Kidney (tissue), 22 donors: ENCODE data around the gene TRIM8. TPM values are rescaled to one million over a fixed set of nuclear protein-coding genes. Genes with fewer than 3 reads are reported as not detected.

Experiments
- DNase-seq, 5 donors: peaks; one replicate each; pipeline ENCODE4 v3.0.0-alpha.2; 2013 to 2020
- FAIRE-seq: peaks from 2 replicates; lab custom pipeline; 2012; peaks lifted over from hg19 to GRCh38; lab: Jason Lieb, UNC
- H3K27ac ChIP-seq, 2 donors: one replicate each; pipeline ENCODE4 v1.7.0; 2013; ENCODE audit warnings: low read depth in 2 of 2, low read length in 2 of 2, inconsistent platforms in 1 of 2
- H3K27me3 ChIP-seq: one replicate; pipeline ENCODE4 v1.7.1; 2013; ENCODE audit warnings: low read length, inconsistent platforms; ENCODE audit not compliant: control insufficient read depth, insufficient read depth
- H3K36me3 ChIP-seq, 3 donors: one replicate each; pipeline versions ENCODE4 v1.7.0 to v1.7.1; 2013; ENCODE audit warnings: low read length in 3 of 3, control low read depth in 1 of 3, inconsistent platforms in 1 of 3; ENCODE audit not compliant: insufficient read depth in 3 of 3, control insufficient read depth in 2 of 3
- H3K4me1 ChIP-seq, 3 donors: one replicate each; pipeline versions ENCODE4 v1.7.0 to v1.7.1; 2013; ENCODE audit warnings: low read length in 3 of 3, inconsistent platforms in 1 of 3, low read depth in 1 of 3; ENCODE audit not compliant: control insufficient read depth in 2 of 3, insufficient read depth in 2 of 3
- H3K4me3 ChIP-seq, 3 donors: one replicate each; pipeline versions ENCODE4 v1.7.0 to v1.8.1; 2013; ENCODE audit warnings: low read length in 3 of 3, control low read depth in 1 of 3, inconsistent platforms in 1 of 3
- H3K9ac ChIP-seq, 3 donors: one replicate each; pipeline versions ENCODE4 v1.7.0 to v1.7.1; 2013; ENCODE audit warnings: low read length in 3 of 3, control low read depth in 1 of 3, inconsistent platforms in 1 of 3
- H3K9me3 ChIP-seq, 3 donors: one replicate each; pipeline versions ENCODE4 v1.7.0 to v1.7.1; 2013; ENCODE audit warnings: low read length in 3 of 3, control low read depth in 1 of 3, inconsistent platforms in 1 of 3; ENCODE audit not compliant: control insufficient read depth in 2 of 3, insufficient read depth in 1 of 3
- CTCF ChIP-seq: IDR thresholded peaks from 3 replicates; pipeline ENCODE4 v1.5.1; 2012; ENCODE audit warnings: mild to moderate bottlenecking, moderate library complexity, borderline replicate concordance; ENCODE audit not compliant: insufficient read depth; ENCODE audit errors: extremely low read depth
- intact Hi-C: fragments of 100-400 bp; cut with DNase I; formaldehyde crosslinking; loops from one replicate; pipeline ENCODE4 v1.11.1; 2022
- long read RNA-seq, 10 donors: library from polyadenylated mRNA in 1 of 10; unstranded in 1 of 10; transcript quantifications; one replicate each; pipeline ENCODE4 v2.0.0 and lab custom pipeline, GENCODE V29; 2021 to 2026
- polyA plus RNA-seq: library from polyadenylated mRNA; stranded (reverse); fragments of 350-450 nt; fragmentation: Illumina TruSeq; extraction: RNeasy Lipid Tissue Mini Kit (QIAGEN cat#74804); gene quantifications from one replicate; pipeline ENCODE4 v1.2.3, GENCODE V29; 2014; ENCODE audit warnings: low read depth, low replicate concordance; ENCODE audit not compliant: insufficient read depth
- total RNA-seq: library from RNA; stranded (reverse); fragmentation: NEBNext Ultra II Directional; extraction: Animal tissue kit (Norgen Biotek cat#: 25700); gene quantifications from one replicate; pipeline ENCODE4 v1.2.1, GENCODE V29; 2021
- donor health status: control.
- donor health status: control.
- donor health status: control.
- donor health status: control.
- donor health status: control.
- donor health status: DM: yes; HTN: yes; CAD: no.
- donor health status: Normal renal cell carcinoma (clear cell type).

Gene TRIM8, protein sequence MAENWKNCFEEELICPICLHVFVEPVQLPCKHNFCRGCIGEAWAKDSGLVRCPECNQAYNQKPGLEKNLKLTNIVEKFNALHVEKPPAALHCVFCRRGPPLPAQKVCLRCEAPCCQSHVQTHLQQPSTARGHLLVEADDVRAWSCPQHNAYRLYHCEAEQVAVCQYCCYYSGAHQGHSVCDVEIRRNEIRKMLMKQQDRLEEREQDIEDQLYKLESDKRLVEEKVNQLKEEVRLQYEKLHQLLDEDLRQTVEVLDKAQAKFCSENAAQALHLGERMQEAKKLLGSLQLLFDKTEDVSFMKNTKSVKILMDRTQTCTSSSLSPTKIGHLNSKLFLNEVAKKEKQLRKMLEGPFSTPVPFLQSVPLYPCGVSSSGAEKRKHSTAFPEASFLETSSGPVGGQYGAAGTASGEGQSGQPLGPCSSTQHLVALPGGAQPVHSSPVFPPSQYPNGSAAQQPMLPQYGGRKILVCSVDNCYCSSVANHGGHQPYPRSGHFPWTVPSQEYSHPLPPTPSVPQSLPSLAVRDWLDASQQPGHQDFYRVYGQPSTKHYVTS
- total RNA-seq = 198 TPM
- polyA plus RNA-seq = 160 TPM
- long read RNA-seq, donor 1, full-length matches to known transcripts = 17 of 22 reads
- long read RNA-seq, donor 1, partial matches to known transcripts = 0 of 22 reads
- long read RNA-seq, donor 1, other reads (novel, unspliced or antisense) = 5 of 22 reads
- long read RNA-seq, donor 2, full-length matches to known transcripts = 16 of 23 reads
- long read RNA-seq, donor 2, partial matches to known transcripts = 7 of 23 reads
- long read RNA-seq, donor 2, other reads (novel, unspliced or antisense) = 0 of 23 reads
- long read RNA-seq, donor 3, full-length matches to known transcripts = 22 of 28 reads
- long read RNA-seq, donor 3, partial matches to known transcripts = 0 of 28 reads
- long read RNA-seq, donor 3, other reads (novel, unspliced or antisense) = 6 of 28 reads
- long read RNA-seq, donor 4, full-length matches to known transcripts = 19 of 226 reads
- long read RNA-seq, donor 4, partial matches to known transcripts = 124 of 226 reads
- long read RNA-seq, donor 4, other reads (novel, unspliced or antisense) = 83 of 226 reads
- long read RNA-seq, donor 5, partial matches to known transcripts = 0 of 1 reads
- long read RNA-seq, donor 5, other reads (novel, unspliced or antisense) = 0 of 1 reads
- long read RNA-seq, donor 6, full-length matches to known transcripts = 5 of 13 reads
- long read RNA-seq, donor 6, partial matches to known transcripts = 8 of 13 reads
- long read RNA-seq, donor 6, other reads (novel, unspliced or antisense) = 0 of 13 reads
- long read RNA-seq, donor 7, full-length matches to known transcripts = 88 of 157 reads
- long read RNA-seq, donor 7, partial matches to known transcripts = 1 of 157 reads
- long read RNA-seq, donor 7, other reads (novel, unspliced or antisense) = 68 of 157 reads
- long read RNA-seq, donor 8, full-length matches to known transcripts = 19 of 19 reads
- long read RNA-seq, donor 8, partial matches to known transcripts = 0 of 19 reads
- long read RNA-seq, donor 8, other reads (novel, unspliced or antisense) = 0 of 19 reads
- long read RNA-seq, donor 9, full-length matches to known transcripts = 15 of 15 reads
- long read RNA-seq, donor 9, partial matches to known transcripts = 0 of 15 reads
- long read RNA-seq, donor 9, other reads (novel, unspliced or antisense) = 0 of 15 reads
- long read RNA-seq, donor 10, full-length matches to known transcripts = 23 of 294 reads
- long read RNA-seq, donor 10, partial matches to known transcripts = 271 of 294 reads
- long read RNA-seq, donor 10, other reads (novel, unspliced or antisense) = 0 of 294 reads

DNA sequence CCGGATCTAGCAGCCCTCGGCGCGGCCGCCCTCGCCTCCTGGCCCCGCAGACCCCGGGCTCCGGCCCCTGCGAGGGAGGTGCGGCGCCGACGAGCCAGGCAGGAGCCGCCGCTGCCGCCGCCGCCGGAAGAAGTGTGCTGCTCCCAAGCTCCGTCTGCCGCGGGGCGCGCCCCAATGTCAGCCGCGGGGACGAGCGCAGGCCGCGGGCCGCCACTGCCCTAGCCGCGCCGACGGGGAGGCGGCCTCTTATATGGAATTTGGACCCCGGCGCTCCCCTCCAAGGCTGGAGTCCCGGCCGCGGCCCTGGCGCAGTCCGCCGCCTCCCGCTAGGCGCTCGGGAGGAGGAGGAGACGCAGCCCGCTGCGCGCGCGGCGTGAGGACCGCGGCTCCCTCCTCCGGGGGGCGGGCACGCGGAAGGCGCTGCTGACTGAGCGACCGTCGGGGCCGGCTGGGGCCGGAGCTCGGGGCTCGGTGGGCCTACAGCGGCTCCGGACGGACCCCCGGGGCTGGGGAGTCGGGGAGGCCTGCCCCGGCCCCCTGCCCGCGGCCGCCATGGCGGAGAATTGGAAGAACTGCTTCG is at the start of gene TRIM8:
TRIM8 (plus strand) TSS at position 414 of the 580 bp plus-strand sequence; CDS start at position 553, 139 bp downstream.
- DNase-seq (peak in 2 of 5 donors; percentile 74 to 90), FAIRE-seq (no peak)
- no peak for TF ChIP-seq CTCF
- H3K4me3 ChIP-seq = peak within 1 kb of the TSS; percentile 78 to 99 (median 86)
- peaks cover 6 to 27% (median 26%) of the 10 kb centered on the region in 3 donors for H3K4me1 ChIP-seq
- no peaks in the 10 kb centered on the region for H3K9me3 ChIP-seq
- peak within 1 kb of the TSS; percentile 97 to 99 for H3K27ac ChIP-seq
- peak within 1 kb of the TSS; percentile 76 to 97 (median 81) for H3K9ac ChIP-seq
- intact Hi-C loops = no loop called here
- H3K27me3 ChIP-seq = no peaks in the 10 kb centered on the region
- peaks cover 0 to 12% (median 4%) of the 10 kb centered on the region in 3 donors for H3K36me3 ChIP-seq

DNA sequence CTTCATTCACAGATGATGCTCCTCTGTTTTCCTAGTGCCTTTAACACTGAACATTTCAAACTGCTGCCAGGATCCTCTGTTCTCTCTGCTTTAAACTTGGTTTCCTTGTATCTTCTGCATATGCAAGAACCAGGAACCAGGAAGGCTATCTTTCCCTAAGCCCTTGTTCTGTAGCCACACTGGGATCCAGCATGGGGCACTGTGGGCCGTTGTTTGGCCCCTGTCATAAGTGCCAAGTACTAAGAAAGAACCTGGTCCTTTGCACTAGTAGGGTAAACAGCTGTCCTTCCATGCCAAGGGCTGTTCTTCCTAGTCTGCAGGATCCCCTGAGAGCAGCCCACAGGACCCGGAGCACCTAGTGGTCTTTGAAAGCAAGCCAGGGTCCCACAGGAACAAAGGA is 49.0 kb upstream of the TRIM8 start:
- intact Hi-C loops = no loop called here
- H3K27me3 ChIP-seq = no peaks in the 10 kb centered on the region

More for the DNA sequence above, 49.0 kb upstream of the TRIM8 start:
- H3K9ac ChIP-seq = no peak overlapping the region
- no peaks in the 10 kb centered on the region for H3K9me3 ChIP-seq
- H3K36me3 ChIP-seq = peaks cover 0 to 16% (median 12%) of the 10 kb centered on the region in 3 donors
- H3K27ac ChIP-seq = no peak overlapping the region
- H3K4me1 ChIP-seq = peaks cover 0 to 16% (median 12%) of the 10 kb centered on the region in 3 donors
- no peak overlapping the region for H3K4me3 ChIP-seq
- no peak for DNase-seq
- TF ChIP-seq CTCF = no peak
- FAIRE-seq = no peak
